ENCODE data around the gene AHI1.
"Not testable (repeated sequence)": the region's sequence is repeated elsewhere in the genome, so short reads cannot be mapped to it uniquely, and the experiment has no call there.

The AHI1 gene

DNA sequence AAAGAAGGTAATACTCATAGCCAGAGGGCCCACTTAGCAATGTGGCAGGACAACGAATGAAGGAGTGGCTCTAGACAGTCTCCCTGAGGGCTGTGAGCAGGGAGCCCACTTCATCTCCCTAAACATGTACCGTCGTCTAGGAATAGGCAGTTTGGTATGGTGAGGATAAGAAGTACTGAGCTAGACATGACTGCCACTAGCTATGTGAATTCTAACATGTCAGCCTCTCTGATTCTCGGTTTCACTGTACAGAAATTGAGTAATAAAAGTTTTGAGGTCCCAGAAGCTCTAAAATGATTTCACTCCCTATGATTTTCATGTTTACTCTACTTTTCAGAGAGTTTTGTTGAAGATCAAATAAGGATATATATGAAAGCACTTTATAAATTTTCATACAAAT is 107.1 kb downstream of the AHI1 start:
- no peak for DNase-seq (ENCODE audit: low read depth)

DNA sequence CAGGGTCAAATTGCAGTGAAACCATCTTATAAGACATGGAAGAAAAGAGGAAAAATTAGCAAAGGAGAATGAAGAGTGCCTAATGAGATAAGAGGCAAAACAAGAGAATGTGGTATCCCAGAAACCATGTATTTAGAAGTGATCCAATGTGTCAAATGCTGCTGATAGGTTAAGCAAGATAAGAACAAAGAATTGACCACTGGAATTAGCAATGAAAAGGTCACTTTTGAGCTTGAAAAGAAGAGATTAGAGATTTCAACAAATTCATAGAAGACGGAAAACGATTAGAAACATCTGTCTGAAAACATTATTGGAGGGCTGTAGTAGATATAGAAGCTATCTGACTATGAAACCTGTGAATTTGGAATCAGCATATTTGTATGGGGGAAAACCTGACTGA is 112.2 kb downstream of the AHI1 start:
- DNase-seq (ENCODE audit: low read depth): no peak

DNA sequence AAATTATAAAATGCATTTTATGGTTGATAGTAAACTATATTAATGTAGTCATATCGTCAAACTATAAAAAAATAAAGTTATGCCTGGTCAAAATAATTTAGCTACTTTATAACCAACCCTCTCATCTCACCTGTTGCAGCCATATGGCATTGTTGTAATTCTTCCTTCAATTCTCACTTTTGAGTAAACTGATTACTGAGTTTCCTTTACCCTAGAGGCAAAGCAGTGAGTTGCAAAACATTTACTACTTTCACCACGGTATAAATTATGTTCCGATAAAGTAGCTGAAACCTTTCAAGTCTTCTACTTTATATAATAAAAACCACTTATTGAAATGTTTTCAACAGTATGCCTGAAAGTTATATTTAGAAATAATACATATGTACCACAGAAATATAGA is 113.8 kb downstream of the AHI1 start:
- no peak for DNase-seq (ENCODE audit: low read depth)

DNA sequence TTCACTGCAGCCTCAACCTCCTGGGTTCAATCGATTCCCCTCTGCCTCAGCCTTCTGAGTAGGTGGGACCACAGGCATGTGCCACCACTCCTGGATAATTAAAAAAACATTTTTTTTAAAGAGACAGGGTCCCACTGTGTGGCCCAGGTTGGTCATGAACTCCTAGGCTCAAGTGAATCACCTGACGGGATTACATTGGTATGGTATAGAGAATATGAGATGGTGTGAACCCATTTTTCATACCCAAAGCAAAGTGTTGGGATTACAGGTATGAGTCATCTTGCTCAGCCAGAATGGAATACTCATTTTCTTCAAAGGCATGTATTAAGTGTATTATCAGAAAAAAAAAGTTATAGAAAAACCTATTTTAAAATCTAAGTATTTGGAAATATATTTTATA is 114.2 kb downstream of the AHI1 start:
- DNase-seq (ENCODE audit: low read depth): no peak

DNA sequence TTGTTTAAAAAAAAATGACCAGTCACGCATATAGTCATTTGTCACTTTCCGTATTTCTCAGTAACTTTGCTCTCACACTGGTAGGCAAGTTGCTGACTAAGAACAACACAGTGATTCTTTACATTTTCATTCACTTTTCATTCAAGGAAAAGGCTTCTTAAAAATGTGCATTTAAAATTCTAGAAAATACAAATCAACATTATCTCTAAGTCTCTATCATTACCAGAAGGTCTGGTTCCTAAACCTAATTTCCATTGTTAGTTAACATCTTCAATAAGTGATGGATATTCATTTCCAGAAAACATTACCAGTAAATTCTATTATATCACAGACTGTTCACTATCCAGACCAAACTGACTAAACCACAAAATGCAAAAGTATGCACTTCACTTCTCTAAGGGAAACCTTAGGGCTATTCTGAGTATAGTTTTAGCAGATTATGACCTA is 115.3 kb downstream of the AHI1 start:
- no peak for DNase-seq (ENCODE audit: low read depth)

DNA sequence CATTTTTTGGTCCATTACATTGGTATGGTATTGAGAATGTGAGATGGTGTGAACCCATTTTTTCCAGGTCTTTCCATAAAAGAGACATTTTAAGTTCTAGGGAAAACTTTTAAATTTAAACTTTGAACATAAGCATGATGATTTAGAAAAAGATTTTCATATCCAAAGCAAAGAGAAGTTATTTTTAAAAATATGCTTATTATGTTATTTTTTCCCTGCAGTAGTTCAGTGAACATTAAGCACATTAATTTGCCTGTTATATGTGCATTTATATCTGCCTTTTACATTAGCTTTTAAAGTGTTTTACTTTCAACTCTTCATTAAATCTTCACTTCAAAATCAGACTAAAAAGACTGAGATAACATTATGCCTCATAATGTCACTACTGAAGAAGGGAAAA is 116.7 kb downstream of the AHI1 start:
- DNase-seq (ENCODE audit: low read depth): no peak

DNA sequence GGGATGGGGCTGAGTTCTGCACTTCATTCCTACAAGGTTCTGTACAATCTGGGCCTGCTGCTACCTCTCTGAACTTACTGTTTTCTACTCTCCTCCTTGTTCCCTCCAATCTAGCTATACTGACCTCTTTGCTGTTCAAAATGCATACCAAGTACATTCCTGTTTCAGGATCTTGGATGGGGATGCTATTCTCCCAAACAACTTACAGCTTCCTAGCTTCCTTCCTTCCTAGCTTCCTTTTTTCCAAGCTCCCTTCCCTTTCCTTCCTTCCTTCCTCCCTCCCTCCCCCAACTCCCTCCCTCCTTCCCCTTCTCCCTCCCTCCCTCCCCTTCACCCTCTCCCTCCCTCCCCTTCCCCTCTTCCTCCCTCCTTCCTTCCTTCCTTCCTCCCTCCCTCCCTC is 117.9 kb downstream of the AHI1 start:
- DNase-seq (ENCODE audit: low read depth): no peak

DNA sequence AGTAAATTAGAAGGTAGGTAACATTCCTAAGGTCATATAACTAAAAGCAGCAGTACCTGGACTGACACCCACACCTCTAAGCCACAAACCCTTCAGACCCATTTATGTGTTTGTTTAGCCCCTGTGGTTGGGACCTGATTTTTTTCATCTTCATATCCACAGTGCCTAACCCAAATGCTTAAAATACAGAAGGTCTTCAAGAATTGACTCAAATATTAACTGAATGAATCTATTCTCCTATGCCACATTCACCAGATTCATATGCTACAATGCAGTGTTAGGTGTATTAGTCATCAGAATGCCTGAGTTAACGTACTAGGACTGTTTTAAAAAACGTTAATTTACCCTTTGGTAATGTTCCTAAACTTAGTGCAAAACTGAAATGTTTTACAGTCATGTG is 124.8 kb downstream of the AHI1 start:
- no peak for DNase-seq (ENCODE audit: low read depth)

DNA sequence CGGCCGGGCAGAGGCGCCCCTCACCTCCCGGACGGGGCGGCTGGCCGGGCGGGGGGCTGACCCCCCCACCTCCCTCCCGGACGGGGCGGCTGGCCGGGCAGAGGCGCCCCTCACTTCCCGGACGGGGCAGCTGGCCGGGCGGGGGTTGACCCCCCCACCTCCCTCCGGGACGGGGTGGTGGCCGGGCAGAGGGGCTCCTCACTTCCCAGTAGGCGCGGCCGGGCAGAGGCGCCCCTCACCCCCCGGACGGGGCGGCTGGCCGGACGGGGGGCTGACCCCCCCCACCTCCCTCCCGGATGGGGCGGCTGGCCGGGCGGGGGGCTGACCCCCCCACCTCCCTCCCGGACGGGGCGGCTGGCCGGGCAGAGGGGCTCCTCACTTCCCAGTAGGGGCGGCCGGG is 133.9 kb downstream of the AHI1 start:
- not testable (repeated sequence) for DNase-seq (ENCODE audit: low read depth)

DNA sequence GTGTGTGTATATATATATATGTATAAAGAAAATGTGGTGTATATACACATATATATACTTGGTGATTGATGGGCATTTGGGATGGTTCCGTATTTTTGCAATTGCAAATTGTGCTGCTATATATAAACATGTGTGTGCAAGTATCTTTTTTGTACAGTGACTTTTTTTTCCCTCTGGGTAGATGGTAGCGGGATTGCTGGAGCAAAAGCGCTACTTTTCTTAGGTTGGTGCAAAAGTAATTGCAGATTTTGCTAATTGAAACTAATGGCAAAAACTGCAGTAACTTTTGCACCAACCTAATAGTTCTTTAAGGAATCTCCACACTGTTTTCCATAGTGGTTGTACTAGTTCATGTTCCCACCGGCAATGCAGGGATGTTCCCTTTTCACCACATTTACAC is 135.4 kb downstream of the AHI1 start:
- DNase-seq (ENCODE audit: low read depth): no peak

DNA sequence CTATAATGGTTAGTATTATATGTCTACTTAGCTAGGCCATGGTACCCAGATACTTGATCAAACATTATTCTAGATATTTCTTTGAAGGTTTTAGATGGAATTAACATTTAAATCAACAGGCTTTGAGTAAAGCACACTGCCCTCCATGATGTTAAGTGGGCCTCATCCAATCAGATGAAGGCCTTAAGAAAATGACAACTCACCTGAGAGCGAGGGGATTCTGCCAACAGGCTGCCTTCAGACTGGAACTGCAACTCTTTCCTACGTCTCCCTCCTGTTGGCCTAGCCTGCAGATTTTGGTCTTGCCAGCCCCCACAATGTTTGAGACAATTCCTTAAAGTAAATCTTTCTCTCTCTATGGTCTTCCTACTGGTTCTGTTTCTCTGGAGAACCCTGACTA is 137.3 kb downstream of the AHI1 start:
- no peak for DNase-seq (ENCODE audit: low read depth)

DNA sequence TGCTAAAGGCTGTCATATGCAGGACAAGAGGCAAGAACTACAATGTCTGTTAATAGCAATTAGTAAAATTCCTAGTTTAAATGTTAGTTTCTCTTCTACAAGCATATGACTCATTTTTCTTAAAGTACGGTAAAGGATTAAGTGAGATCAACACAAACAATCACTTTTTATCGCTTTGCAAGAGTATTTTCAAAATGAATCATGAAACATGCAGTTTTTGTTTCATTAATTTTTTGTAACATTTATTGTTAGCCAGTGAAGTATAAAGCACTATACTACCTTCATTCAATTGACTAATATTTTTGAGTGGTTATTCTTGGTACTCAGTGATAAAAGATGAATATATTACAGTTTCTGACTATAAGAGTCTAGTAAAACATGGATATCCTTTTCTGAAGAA is 138.6 kb downstream of the AHI1 start:
- DNase-seq (ENCODE audit: low read depth): no peak

DNA sequence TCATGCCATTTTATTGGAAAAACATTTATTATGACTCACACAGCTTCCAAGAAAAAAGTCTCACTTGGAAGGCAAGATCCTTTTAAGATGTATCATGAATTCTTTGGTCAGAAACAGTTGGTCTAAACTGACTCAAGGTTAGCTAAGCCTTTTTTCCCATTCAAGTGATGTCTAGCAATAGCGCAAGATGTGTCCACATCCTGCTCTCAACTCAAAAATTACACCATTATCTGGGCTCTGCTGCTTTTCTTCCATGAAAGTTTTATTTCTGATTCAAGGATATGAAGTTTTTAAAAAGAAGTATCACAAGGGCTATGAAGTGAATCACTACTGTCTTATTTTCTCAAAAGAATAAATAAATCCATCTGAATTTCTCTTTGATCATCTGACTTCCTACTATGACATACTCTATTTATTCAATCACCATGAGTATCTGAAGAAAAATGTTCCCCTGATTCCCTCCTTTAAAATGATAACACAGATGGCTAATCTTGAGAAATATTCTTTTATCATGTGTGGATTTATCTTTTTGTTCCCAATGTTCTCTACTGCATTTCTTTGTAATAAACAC is 139.2 kb downstream of the AHI1 start:
- DNase-seq (ENCODE audit: low read depth): no peak

DNA sequence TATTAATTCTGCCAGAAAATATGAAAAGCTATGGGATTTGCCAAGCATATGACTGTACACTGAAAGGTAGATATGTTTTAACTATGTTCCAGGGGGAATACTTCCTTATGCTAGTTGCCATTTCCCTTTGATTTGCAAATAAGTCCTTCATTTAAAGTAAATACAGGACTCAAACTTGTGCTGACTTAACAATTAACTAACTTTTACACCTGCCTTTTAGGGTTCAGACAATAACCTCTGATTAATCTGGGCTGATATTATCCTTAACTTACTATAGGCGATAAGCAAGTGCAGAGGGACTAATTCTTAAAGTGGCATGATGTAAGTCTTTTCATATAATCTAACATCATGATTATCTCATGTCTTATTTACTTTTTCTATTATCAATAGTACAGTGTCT is 143.1 kb downstream of the AHI1 start:
- no peak for DNase-seq (ENCODE audit: low read depth)

DNA sequence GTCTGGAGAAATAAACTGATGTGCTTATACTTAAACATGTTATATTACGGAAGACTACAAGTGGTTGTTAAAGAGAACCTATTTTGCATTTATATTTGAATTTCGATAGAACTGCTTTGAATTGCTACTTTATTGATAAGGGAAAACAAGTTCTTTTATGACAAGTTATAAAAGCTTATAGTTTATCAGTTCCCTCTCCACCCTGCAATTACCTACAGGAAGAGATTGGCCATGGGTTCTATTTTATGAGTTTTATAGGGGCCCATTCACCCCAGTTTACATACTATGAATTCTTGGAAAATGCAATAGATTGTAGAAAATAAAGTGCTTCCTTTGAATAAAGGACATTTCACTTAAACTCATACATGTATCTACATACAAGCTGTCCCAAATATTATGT is 144.4 kb downstream of the AHI1 start:
- DNase-seq (ENCODE audit: low read depth): no peak

DNA sequence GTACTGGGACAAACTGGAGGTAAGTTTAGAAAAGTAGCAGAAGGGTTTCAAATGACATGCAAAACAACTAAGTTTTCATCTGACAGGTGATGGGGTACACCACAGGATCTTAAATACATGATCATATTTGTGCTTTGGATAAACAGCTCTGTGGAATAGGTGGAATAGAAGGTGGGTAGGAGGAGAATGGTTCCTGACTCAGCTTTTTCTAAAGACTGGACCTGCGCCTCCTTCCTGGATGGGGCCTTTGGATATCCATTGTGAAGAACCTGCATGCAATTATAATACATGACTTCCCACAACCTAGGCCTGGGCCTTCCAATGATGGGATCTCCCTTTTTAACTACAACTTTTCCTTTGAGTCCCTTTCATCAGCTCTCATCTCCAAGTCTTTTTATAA is 145.9 kb downstream of the AHI1 start:
- DNase-seq (ENCODE audit: low read depth): no peak

DNA sequence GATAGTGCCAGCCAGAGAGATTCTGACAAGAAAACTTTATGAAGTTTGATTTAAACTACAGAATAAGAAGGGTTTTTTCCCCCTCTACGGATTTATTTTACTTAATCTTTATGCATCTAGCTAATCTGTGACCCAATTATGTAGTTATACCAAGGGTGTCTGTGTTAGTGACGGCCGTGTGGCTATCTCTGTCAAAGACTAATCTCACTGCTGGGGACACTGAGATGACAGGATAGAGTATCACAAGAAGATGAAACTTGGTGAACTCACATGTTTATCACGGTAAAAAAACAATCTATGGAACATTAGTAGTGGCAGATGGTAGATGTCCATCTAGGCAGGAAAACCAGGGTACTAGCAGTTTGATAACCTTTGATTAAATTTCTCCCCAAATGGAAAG is 149.7 kb downstream of the AHI1 start:
- DNase-seq (ENCODE audit: low read depth): no peak

DNA sequence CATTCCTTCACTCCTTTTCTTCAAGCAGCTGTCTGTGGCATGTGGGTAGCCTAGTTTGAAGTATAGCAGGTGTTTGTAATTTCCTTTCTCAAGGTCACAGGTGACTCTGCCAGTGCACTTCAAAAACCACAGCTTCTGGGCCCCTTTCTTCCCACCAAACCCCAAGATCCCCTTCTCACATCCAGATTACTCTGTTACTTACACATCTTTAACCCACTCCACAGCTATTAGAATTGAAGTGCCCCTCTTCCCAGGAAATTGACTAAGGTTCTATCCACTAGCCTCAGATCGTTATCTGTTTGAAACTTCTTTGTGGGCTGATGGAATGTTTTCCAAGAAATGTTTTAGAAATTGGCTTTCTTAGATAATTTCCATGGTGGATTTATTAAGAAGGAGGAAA is 150.8 kb downstream of the AHI1 start:
- DNase-seq (ENCODE audit: low read depth): no peak

DNA sequence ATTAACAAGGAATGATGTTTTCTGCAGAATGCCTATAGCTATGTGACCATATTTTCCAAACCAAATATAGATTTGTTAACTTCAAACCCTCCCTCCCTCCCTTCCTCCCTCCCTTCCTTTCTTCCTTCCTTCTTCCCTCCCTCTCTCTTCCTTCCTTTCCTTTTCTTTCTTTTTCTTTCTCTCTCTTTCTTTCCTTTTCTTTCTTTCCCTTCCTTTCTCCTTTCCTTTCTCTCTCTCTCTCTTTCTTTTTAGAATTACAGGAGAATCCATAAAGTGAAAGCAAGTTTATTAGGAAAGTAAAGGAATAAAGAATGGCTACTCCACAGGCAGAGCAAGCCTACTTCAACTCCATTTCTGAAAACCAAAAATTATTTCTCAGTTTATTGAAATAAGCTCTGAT is 153.0 kb downstream of the AHI1 start:
- DNase-seq (ENCODE audit: low read depth): no peak

DNA sequence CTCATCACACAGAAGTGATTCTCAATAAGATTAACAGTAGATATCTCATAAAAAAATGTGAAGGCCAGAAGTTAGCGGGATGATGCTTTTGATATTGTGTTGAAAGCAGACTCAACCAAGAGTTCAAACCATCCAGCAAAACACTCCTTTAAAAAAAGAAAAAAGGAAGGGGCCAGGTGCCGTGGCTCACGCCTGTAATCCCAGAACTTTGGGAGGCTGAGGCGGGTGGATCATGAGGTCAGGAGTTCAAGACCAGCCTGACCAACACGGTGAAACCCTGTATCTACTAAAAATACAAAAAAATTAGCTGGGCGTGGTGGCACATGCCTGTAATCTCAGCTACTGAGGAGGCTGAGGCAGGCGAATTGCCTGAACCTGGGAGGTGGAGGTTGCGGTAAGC is 157.6 kb downstream of the AHI1 start:
- DNase-seq (ENCODE audit: low read depth): not testable (repeated sequence)

DNA sequence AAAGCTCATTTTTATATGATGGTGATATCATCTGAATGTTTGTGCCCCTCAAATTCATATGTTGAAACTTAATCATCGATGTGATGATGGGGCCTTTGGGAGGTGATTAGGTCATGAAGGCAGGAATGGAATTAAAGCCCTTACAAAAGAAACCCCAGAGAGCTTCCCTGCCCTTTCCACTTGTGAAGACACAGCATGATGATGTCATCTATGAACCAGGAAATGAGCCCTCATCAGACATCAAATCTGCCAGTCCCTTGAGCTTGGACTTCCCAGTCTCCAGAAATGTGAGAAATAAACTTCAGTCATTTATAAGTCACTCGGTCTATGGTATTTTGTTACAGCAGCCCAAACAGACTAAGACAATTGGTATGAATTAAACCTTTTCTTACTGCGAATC is 163.4 kb downstream of the AHI1 start:
- no peak for DNase-seq (ENCODE audit: low read depth)

DNA sequence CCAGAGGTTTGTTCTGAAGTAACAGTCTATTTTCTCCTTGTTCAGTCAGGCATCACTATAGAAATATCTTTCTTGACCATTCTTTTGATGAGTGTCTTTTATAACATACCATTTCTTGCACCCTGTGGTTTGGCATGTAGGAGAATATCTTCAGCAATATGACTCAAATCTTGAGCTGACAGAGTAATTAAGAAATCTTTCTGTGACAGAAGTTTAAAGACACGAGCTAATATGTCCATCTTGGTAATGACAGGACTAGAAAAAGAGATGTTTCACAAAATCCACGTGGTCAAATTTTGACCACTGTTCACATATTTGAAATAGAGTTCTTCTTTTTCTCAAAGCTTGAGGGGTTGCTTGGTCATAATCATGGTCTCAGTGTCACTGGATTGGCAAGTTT is 166.5 kb downstream of the AHI1 start:
- no peak for DNase-seq (ENCODE audit: low read depth)

DNA sequence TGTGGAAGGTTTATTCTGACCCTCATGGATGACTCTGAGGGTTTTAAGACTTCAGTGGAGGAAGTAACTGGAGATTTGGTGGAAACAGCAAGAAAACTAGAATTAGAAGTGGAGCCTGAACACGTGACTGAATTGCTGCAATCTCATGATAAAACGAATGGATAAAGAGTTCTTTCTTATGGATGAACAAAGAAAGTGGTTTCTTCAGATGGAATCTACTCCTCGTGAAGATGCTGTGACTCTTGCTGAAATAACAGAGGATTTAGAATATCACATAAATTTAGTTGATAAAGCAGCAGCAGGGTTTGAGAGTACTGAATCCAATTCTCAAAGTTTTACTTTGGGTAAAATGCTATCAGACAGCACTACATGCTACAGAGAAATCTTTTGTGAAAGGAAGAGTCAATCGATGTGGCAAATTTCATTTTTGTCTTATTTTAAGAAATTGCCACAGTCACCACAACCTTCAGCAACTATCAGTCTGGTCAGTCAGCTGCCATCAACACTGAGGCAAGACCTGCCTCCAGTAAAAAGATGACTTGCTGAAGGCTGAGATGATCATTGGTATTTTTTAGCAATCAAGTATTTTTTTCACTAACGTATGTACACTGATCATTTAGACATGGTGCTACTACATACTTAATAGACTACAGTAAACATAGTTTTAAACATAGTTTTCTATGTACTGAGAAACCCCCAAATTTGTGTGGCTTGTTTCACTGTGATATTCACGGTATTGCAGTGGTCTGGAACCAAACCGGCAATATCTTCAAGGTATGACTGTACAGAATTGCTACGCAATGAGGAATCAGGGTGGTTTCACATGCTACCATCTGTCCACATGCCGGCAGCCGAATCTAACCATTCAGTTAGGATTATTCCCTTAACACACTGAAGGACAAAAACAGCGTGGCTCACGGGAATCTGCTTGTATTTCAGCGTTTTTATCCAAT is 167.4 kb downstream of the AHI1 start:
- DNase-seq (ENCODE audit: low read depth): no peak

DNA sequence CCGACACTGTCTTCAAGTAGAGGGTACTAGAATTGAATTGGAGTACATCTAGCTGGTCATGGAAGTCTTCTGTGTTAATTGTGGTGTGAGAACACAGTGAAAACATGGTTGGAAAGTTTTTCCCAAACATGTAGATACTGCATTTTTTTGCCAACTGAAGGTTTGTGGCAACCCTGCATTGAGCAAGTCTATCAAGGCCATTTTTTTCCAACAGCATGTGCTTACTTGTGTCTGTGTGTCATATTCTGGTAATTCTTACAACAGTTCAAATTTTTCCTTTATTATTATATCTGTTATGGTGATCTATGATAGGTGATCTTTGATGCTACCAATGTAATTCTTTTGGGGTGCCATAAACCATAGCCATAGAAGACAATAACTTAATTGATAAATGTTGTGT is 169.4 kb downstream of the AHI1 start:
- DNase-seq (ENCODE audit: low read depth): no peak
